ENCODE results near the gene UBXN7.
"Not testable (repeated sequence)": the region's sequence is repeated elsewhere in the genome, so short reads cannot be mapped to it uniquely, and the experiment has no call there.

UBXN7 gene

DNA sequence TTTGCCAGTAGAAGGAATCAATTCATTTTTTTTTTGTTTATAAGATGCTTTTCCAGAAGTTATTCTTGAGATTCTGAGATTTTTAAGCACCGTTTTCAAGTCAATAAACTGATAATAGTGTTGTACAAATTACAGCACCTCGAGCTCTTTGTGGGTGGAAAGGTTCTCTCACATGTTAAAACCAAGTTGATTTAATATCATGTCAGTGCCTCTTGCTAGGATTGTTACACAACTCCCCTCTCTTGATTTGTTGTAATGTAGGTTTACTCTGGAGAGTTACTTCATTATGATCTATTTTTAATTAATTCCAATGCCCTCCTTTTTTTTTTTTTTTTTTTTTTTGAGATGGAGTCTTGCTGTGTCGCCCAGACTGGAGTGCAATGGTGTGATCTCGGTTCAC lies 25.8 kb upstream of the UBXN7 start:
- H3K4me3 ChIP-seq (ENCODE audit: control insufficient read depth, low read depth, low read length), result no peak overlapping the region
- TF ChIP-seq CTCF (conservative IDR thresholded peaks at IDR 0.05; ENCODE audit: control insufficient read depth, insufficient read depth, low read depth, low read length), result no peak
- DNase-seq (ENCODE audit: low read depth), result no peak

- DNase-seq (ENCODE audit: low read depth); H3K4me3 ChIP-seq (ENCODE audit: control insufficient read depth, low read depth, low read length): not testable (repeated sequence)
Measured at GRCh38 chr3:196457470-196457869, 25.2 kb upstream of the UBXN7 start.

DNA sequence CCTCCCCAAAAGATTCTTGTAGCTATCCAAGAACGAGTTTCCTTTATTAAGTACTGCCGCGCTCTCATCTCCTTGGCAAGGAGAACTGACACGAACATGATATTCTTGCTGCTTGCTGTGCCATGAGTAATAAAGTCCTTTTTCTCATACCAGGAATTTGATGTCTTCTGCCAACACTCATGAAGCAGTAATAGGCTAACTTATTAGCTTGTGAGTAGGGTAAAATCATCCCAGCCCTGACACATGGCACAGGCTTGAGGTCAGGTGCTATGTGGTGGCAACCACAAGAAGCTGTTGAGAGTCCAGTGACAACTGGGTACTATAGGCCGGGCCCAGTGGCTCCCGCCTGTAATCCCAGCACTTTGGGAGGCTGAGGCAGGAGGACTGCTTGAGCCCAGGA lies 22.7 kb upstream of the UBXN7 start:
- no peak for TF ChIP-seq CTCF (conservative IDR thresholded peaks at IDR 0.05; ENCODE audit: control insufficient read depth, insufficient read depth, low read depth, low read length)
- peak; percentile 70 for DNase-seq (ENCODE audit: low read depth)
- H3K4me3 ChIP-seq (ENCODE audit: control insufficient read depth, low read depth, low read length), result no peak overlapping the region

DNA sequence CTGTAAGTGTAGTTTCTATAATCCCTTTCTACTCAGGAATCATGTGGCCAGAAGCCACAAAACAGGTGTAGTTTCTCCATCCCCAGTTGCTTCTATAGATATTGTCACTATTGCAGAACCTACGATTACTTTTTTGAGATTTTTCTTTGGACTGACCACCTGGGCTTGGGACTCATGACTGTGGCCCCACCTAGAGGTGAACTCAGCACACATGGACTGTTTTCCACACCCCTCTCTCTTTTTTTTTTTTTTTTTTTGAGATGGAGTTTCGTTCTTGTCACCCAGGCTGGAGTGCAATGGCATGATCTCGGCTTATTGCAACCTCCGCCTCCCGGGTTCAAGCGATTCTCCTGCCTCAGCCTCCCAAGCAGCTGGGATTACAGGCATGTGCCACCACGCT lies 13.2 kb upstream of the UBXN7 start:
- not testable (repeated sequence) for H3K4me3 ChIP-seq (ENCODE audit: control insufficient read depth, low read depth, low read length)
- TF ChIP-seq CTCF (conservative IDR thresholded peaks at IDR 0.05; ENCODE audit: control insufficient read depth, insufficient read depth, low read depth, low read length), result peak; percentile 20
- DNase-seq (ENCODE audit: low read depth), result peak; percentile 23

DNA sequence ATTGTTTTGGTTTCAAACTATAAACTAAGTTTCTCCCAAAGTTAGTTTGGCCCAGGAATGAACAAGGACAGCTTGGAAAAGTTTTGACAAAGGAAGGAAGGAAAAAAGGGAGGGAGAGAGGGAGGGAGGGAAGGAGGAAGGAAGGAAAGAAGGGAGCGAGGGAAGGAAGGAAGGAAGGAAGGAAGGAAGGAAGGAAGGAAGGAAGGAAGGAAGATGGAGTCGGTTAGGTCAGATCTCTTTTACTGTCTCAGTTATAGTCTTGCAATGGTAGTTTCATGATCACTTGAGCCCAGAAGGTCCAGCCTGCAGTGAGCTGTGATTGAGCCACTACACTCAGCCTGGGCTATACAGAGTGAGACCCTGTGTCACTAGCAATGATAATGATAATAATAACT lies 12.3 kb upstream of the UBXN7 start:
- DNase-seq (ENCODE audit: low read depth), result no peak
- no peak overlapping the region for H3K4me3 ChIP-seq (ENCODE audit: control insufficient read depth, low read depth, low read length)
- no peak for TF ChIP-seq CTCF (conservative IDR thresholded peaks at IDR 0.05; ENCODE audit: control insufficient read depth, insufficient read depth, low read depth, low read length)

- no peak overlapping the region for H3K4me3 ChIP-seq (ENCODE audit: control insufficient read depth, low read depth, low read length)
- DNase-seq (ENCODE audit: low read depth), result peak; percentile 59
- no peak for TF ChIP-seq CTCF (conservative IDR thresholded peaks at IDR 0.05; ENCODE audit: control insufficient read depth, insufficient read depth, low read depth, low read length)
Measured at GRCh38 chr3:196440696-196441095, 8.5 kb upstream of the UBXN7 start.

DNA sequence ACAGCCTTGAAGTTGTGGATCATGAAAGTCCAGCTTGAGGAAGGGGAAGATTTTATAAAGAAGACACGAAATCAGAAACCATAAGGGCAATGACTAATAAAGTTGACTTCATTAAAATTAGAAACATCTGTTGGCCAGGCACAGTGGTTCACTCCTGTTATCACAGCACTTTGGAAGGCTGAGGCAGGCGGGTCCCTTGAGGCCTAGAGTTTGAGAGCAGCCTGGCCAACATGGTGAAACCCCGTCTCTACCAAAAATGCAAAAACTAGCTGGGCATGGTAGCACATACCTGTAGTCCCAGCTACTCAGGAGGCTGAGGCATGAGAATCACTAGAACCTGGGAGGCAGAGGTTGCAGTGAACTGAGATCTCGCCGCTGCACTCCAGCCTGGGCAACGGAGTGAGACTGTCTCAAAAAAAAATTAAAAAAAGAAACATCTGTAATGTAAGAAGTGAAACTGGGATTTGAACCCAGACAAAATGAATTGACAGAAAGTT lies 7.9 kb upstream of the UBXN7 start:
- no peak overlapping the region for H3K4me3 ChIP-seq (ENCODE audit: control insufficient read depth, low read depth, low read length)
- TF ChIP-seq CTCF (conservative IDR thresholded peaks at IDR 0.05; ENCODE audit: control insufficient read depth, insufficient read depth, low read depth, low read length), result no peak
- peak; percentile 92 for DNase-seq (ENCODE audit: low read depth)

Measured in fibroblast of mammary gland (primary cell).